GM21717 (cell line): ENCODE results near the gene CGB2.
"Not testable (repeated sequence)": the region's sequence is repeated elsewhere in the genome, so short reads cannot be mapped to it uniquely, and the experiment has no call there.

Experiments
- ATAC-seq: cut with Tn5 transposase; IDR thresholded peaks from one replicate; pipeline ENCODE4 v1.9.1; 2021; ENCODE audit warnings: mild to moderate bottlenecking, moderate library complexity; ENCODE audit not compliant: unreplicated experiment

Gene CGB2

DNA sequence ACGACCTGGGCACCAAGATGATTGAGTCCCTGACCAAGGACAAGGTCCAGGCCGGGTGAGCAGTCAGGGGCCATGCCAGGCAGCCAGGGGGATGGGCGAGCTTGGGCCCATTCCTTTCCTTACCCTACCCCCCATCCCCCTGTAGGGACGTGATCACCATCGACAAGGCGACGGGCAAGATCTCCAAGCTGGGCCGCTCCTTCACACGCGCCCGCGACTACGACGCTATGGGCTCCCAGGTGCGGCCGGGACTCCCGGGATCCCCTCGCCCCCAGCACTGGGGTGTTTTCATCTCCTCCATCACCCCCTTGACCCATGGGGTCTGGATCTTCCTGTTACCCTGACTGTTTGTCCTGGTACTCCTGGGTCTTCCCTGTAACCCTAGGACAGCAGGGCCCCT, 21.9 kb upstream of the CGB2 start:
- no peak for ATAC-seq

GRCh38 chr19:49010453-49010852, 21.2 kb upstream of the CGB2 start:
- ATAC-seq, result no peak

DNA sequence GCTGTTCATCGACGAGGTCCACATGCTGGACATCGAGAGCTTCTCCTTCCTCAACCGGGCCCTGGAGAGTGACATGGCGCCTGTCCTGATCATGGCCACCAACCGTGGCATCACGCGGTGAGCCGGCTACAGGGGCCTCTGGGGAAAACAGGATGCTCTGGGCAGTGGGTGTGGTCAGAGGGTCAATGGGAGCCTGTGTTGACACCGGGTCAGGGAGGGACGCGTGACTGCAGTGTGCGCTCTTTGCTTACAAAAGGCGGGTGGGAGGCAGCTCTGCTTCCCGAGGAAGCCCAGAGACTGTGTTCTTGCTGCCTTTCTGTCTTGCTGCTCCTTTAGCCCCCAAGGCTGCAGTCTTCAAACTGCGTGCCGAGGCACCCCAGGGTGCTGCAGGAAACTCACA, 20.5 kb upstream of the CGB2 start:
- ATAC-seq, result no peak

- no peak for ATAC-seq
Observed at GRCh38 chr19:49014123-49014869, 17.4 kb upstream of the CGB2 start.

GRCh38 chr19:49014870-49015255, 16.8 kb upstream of the CGB2 start:
- no peak for ATAC-seq

- ATAC-seq, result no peak
Observed at GRCh38 chr19:49016067-49016839, 15.4 kb upstream of the CGB2 start.

DNA sequence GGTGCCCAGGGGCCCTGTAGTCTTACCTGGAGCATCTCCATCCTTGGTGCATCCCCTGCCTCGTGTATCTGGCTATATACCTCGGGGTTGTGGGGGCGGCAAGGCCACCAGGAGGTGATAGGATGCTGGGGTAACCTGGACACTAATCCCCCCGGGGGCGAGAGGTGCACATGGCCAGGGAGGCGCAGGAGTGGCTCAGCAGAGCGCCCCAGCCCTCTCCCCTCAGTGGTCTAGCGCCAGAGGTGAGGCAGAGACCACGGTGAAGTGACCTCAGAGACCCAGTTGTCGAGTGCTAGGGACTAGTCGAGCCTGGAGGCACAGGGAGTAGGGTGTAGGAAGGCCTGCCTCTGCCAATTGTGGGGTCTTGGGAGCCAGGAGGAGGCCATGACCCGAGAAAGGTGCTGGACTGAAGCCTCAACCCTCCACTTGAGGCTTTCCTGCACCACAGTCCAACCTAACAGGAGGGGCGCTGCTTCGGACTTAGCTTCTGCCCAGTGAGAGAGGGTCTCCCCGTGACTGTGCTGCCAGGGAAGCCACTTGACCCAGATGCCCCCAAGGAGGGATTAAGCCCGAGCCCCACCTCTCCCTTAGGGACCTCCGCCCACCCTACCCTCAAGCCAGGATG, 14.5 kb upstream of the CGB2 start, which contains the start of gene LHB:
Gene LHB (minus strand): TSS at position 51 of the 625 bp plus-strand sequence. CDS start 10 bp downstream, at position 41.
- no peak for ATAC-seq

DNA sequence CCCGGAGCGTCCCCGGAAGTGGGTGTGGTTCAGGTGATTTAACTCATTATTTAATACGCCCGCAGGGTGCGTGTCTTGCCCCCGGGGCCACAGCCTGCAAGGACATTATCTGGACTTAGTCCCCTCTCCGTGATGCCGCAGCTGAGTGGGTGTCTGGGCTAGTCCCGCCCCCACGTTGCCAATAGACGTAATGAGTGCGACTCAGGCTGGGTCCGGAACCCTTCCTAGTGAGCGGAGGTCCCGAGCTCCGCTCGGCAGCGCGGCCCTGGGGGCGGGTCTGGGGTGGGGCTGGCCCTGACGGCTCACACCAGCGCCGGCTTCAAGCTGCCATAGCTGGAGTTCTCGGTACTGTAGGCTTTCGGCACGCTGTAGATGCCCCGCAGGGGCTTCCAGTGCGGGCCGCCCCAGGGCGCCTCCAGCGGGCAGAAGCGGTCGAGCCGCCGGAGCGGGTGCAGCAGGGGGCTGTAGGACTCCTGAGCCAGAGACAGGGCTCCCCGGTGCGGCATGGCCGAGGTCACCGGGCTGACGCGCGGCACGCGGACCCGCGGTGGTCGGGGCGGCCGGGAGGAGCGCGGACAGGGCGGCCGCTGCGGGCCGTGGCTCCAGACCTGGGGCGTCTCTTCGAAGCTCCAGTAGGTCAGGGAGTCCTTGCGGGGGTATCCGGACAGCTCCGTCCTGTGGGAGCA, 13.9 kb upstream of the CGB2 start:
- ATAC-seq, result no peak

- ATAC-seq, result not testable (repeated sequence)
Observed at GRCh38 chr19:49018388-49019241, 13.1 kb upstream of the CGB2 start.

DNA sequence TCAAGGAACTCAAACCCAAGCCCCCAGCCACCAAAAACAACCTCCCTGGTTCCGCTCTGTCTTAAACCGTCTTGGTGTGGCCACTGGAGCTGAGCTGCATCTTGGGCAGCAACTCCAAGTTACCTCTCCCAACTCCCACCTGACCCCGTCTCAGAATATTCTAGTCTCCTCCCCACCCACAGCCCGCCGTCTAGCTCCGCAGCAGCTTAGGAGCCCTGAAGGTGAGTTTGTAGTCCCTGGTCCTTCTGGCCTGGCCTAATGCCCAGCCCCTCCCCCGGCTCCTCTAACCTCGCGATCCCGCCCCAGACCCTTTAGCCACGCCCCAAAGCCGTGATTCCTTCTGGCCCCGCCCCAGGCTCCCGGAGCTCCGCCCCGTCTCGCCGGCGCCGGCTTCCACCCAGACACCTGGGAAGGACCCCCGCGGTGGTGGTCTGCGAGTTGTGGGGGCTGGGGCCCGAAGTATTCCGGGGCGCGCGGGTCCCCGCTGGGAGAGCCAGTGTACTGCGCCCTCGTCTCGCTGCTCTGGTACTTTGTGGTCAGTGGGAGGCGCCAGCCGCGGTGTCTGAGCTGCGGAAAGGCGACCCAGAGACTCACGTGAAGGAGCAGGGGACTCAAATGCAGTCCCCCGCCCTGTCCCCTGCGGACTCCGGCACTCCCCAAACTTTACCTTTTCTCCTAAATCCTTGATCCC, 12.3 kb upstream of the CGB2 start:
- no peak for ATAC-seq

- ATAC-seq, result no peak
Observed at GRCh38 chr19:49020342-49020741, 11.3 kb upstream of the CGB2 start.

- no peak for ATAC-seq
Observed at GRCh38 chr19:49020931-49021895, 10.5 kb upstream of the CGB2 start.

GRCh38 chr19:49022116-49022515, 9.6 kb upstream of the CGB2 start:
- ATAC-seq, result no peak

DNA sequence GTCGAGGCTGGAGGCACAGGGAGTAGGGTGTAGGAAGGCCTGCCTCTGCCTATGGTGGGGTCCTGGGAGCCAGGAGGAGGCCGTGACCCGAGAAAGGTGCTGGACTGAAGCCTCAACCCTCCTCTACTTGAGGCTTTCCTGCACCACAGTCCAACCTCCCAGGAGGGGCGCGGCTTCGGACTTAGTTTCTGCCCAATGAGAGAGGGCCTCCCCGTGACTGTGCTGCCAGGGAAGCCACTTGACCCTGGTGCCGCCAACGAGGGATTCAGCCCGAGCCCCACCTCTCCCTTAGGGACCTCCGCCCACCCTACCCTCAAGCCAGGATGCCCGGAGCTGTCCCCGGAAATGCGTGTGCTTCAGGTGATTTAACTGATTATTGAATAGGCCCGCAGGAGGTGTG, 7.5 kb upstream of the CGB2 start, which contains the start of gene CGB3:
Gene CGB3 (minus strand): TSS at position 101 of the 400 bp plus-strand sequence. CDS start 362 bp downstream, outside the sequence.
- ATAC-seq, result not testable (repeated sequence)

- ATAC-seq, result not testable (repeated sequence)
Observed at GRCh38 chr19:49025088-49025487, 6.6 kb upstream of the CGB2 start.

DNA sequence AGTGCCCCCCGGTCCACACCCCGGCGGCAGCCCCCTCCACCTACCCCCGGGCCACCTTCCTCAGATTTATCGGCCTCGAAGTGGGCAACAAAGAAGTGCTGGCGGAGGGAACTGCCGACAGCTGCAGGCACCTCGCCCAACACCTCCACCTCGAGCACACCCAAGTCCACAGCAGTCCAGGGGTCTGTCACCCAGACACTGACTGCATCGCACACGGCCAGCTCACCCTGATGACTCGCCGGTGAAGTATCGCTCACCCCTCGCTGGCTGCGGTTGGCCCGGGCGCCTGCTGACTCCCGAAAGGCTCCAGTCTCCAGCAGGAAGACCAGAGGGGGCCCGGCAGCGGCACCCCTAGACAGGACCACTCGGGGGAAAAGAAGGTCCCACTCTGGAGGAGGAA, 6.1 kb upstream of the CGB2 start:
- not testable (repeated sequence) for ATAC-seq

GRCh38 chr19:49028686-49029085, 3.0 kb upstream of the CGB2 start:
- not testable (repeated sequence) for ATAC-seq

DNA sequence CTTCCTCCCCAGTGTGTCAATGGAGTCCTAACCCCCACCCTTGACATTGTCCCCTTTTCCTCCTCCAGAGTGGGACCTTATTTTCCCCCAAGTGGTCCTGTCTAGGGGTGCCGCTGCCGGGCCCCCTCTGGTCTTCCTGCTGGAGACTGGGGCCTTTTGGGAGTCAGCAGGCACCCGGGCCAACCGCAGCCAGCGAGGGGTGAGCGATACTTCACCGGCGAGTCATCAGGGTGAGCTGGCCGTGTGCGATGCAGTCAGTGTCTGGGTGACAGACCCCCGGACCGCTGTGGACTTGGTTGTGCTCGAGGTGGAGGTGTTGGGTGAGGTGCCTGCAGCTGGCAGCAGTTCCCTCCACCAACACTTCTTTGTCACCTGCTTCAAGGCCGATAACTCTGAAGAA, 1.9 kb upstream of the CGB2 start:
- not testable (repeated sequence) for ATAC-seq
